ENCODE measurements around the gene STK32B. TPM values are rescaled to one million over a fixed set of nuclear protein-coding genes. Genes with fewer than 3 reads are reported as not detected.

The STK32B gene
- total RNA-seq, 2 experiments from 2014 or later: not detected

GRCh38 chr4:5378002-5378401 is 326.7 kb downstream of the STK32B start:
- Mint-ChIP-seq H3K4me1 (ENCODE audit: low read depth) (no peaks in the 10 kb centered on the region), H3K27ac (no peak overlapping the region), H3K9me3 (peaks cover 10% of the 10 kb centered on the region), H3K27me3 (no peaks in the 10 kb centered on the region), H3K4me3 (no peak overlapping the region), H3K36me3 (no peaks in the 10 kb centered on the region)
- CTCF ChIA-PET: no interaction called here
- POLR2A ChIA-PET: no interaction called here
- DNase-seq: no peak
- intact Hi-C loops (cut with micrococcal nuclease): no loop called here

GRCh38 chr4:5379895-5380294 is 328.6 kb downstream of the STK32B start:
- ChIA-PET CTCF (no interaction called here), POLR2A (no interaction called here)
- Mint-ChIP-seq H3K36me3 (no peaks in the 10 kb centered on the region), H3K9me3 (peaks cover 5% of the 10 kb centered on the region), H3K4me3 (no peak overlapping the region), H3K4me1 (ENCODE audit: low read depth) (no peaks in the 10 kb centered on the region), H3K27me3 (no peaks in the 10 kb centered on the region), H3K27ac (no peak overlapping the region)
- intact Hi-C loops (cut with micrococcal nuclease): no loop called here
- DNase-seq: no peak

GRCh38 chr4:5381961-5382441 is 330.7 kb downstream of the STK32B start:
- H3K27ac Mint-ChIP-seq: no peak overlapping the region

GRCh38 chr4:5383191-5383980 is 332.1 kb downstream of the STK32B start:
- Mint-ChIP-seq H3K27me3 (no peaks in the 10 kb centered on the region), H3K9me3 (no peaks in the 10 kb centered on the region), H3K4me3 (no peak overlapping the region), H3K4me1 (ENCODE audit: low read depth) (no peaks in the 10 kb centered on the region), H3K27ac (no peak overlapping the region), H3K36me3 (no peaks in the 10 kb centered on the region)
- DNase-seq: no peak
- intact Hi-C loops (cut with micrococcal nuclease): no loop called here
- ChIA-PET CTCF (no interaction called here), POLR2A (no interaction called here)

More at GRCh38 chr4:5381961-5382441, 330.7 kb downstream of the STK32B start:
- Mint-ChIP-seq H3K4me3 (no peak overlapping the region), H3K9me3 (peaks cover 5% of the 10 kb centered on the region), H3K27me3 (no peaks in the 10 kb centered on the region), H3K4me1 (ENCODE audit: low read depth) (no peaks in the 10 kb centered on the region), H3K36me3 (no peaks in the 10 kb centered on the region)
- intact Hi-C loops (cut with micrococcal nuclease): no loop called here
- ChIA-PET CTCF (no interaction called here), POLR2A (no interaction called here)
- DNase-seq: no peak

GRCh38 chr4:5385741-5386311 is 334.5 kb downstream of the STK32B start:
- CTCF ChIA-PET: no interaction called here
- DNase-seq: no peak
- no peaks in the 10 kb centered on the region for H3K9me3 Mint-ChIP-seq
- no peaks in the 10 kb centered on the region for H3K27me3 Mint-ChIP-seq
- no peak overlapping the region for H3K4me3 Mint-ChIP-seq
- H3K27ac Mint-ChIP-seq: no peak overlapping the region
- intact Hi-C loops (cut with micrococcal nuclease): no loop called here
- no peaks in the 10 kb centered on the region for H3K4me1 Mint-ChIP-seq (ENCODE audit: low read depth)
- POLR2A ChIA-PET: no interaction called here
- no peaks in the 10 kb centered on the region for H3K36me3 Mint-ChIP-seq

GRCh38 chr4:5386921-5387320 is 335.6 kb downstream of the STK32B start:
- Mint-ChIP-seq H3K27me3 (no peaks in the 10 kb centered on the region), H3K27ac (no peak overlapping the region), H3K4me1 (ENCODE audit: low read depth) (no peaks in the 10 kb centered on the region), H3K9me3 (no peaks in the 10 kb centered on the region), H3K4me3 (no peak overlapping the region), H3K36me3 (no peaks in the 10 kb centered on the region)
- DNase-seq: no peak
- intact Hi-C loops (cut with micrococcal nuclease): no loop called here
- POLR2A ChIA-PET: no interaction called here
- CTCF ChIA-PET: no interaction called here

GRCh38 chr4:5387457-5387856 is 336.2 kb downstream of the STK32B start:
- intact Hi-C loops (cut with micrococcal nuclease): no loop called here
- no peak for DNase-seq
- ChIA-PET POLR2A (no interaction called here), CTCF (no interaction called here)
- Mint-ChIP-seq H3K36me3 (no peaks in the 10 kb centered on the region), H3K9me3 (no peaks in the 10 kb centered on the region), H3K4me3 (no peak overlapping the region), H3K27ac (no peak overlapping the region), H3K27me3 (no peaks in the 10 kb centered on the region), H3K4me1 (ENCODE audit: low read depth) (no peaks in the 10 kb centered on the region)

- Mint-ChIP-seq H3K4me1 (ENCODE audit: low read depth) (no peaks in the 10 kb centered on the region), H3K4me3 (no peak overlapping the region), H3K27ac (no peak overlapping the region), H3K9me3 (no peaks in the 10 kb centered on the region), H3K36me3 (no peaks in the 10 kb centered on the region), H3K27me3 (no peaks in the 10 kb centered on the region)
- ChIA-PET CTCF (no interaction called here), POLR2A (no interaction called here)
- DNase-seq: no peak
- intact Hi-C loops (cut with micrococcal nuclease): no loop called here
These were observed 338.6 kb downstream of the STK32B start for GRCh38 chr4:5389756-5390310.

- CTCF ChIA-PET: no interaction called here
- intact Hi-C loops (cut with micrococcal nuclease): no loop called here
- H3K27me3 Mint-ChIP-seq: no peaks in the 10 kb centered on the region
- H3K9me3 Mint-ChIP-seq: no peaks in the 10 kb centered on the region
- H3K36me3 Mint-ChIP-seq: no peaks in the 10 kb centered on the region
- H3K4me3 Mint-ChIP-seq: no peak overlapping the region
- POLR2A ChIA-PET: no interaction called here
- no peak overlapping the region for H3K27ac Mint-ChIP-seq
- DNase-seq: no peak
- no peaks in the 10 kb centered on the region for H3K4me1 Mint-ChIP-seq (ENCODE audit: low read depth)
These were observed 340.2 kb downstream of the STK32B start for GRCh38 chr4:5391492-5391891.

GRCh38 chr4:5393911-5394513 is 342.7 kb downstream of the STK32B start:
- intact Hi-C loops (cut with micrococcal nuclease): no loop called here
- no peak for DNase-seq
- CTCF ChIA-PET: no interaction called here

GRCh38 chr4:5395781-5396180 is 344.5 kb downstream of the STK32B start:
- intact Hi-C loops (cut with micrococcal nuclease): no loop called here
- H3K4me1 Mint-ChIP-seq (ENCODE audit: low read depth): no peaks in the 10 kb centered on the region
- no peak for DNase-seq
- ChIA-PET POLR2A (no interaction called here), CTCF (no interaction called here)
- no peak overlapping the region for H3K4me3 Mint-ChIP-seq
- no peaks in the 10 kb centered on the region for H3K9me3 Mint-ChIP-seq
- no peak overlapping the region for H3K27ac Mint-ChIP-seq
- no peaks in the 10 kb centered on the region for H3K27me3 Mint-ChIP-seq
- H3K36me3 Mint-ChIP-seq: no peaks in the 10 kb centered on the region

More at GRCh38 chr4:5393911-5394513, 342.7 kb downstream of the STK32B start:
- no peaks in the 10 kb centered on the region for H3K4me1 Mint-ChIP-seq (ENCODE audit: low read depth)
- H3K36me3 Mint-ChIP-seq: no peaks in the 10 kb centered on the region
- H3K27ac Mint-ChIP-seq: no peak overlapping the region
- no peaks in the 10 kb centered on the region for H3K27me3 Mint-ChIP-seq
- no peaks in the 10 kb centered on the region for H3K9me3 Mint-ChIP-seq
- no peak overlapping the region for H3K4me3 Mint-ChIP-seq
- POLR2A ChIA-PET: no interaction called here

GRCh38 chr4:5398056-5398455 is 346.8 kb downstream of the STK32B start:
- Mint-ChIP-seq H3K4me3 (no peak overlapping the region), H3K36me3 (no peaks in the 10 kb centered on the region), H3K9me3 (peaks cover 4% of the 10 kb centered on the region), H3K4me1 (ENCODE audit: low read depth) (no peaks in the 10 kb centered on the region), H3K27ac (no peak overlapping the region), H3K27me3 (no peaks in the 10 kb centered on the region)
- POLR2A ChIA-PET: no interaction called here
- CTCF ChIA-PET: no interaction called here
- intact Hi-C loops (cut with micrococcal nuclease): no loop called here
- DNase-seq: no peak

All from activated CD4-positive, alpha-beta memory T cell treated with anti-CD3 and anti-CD28 coated beads for 36 hours (primary cell).